Measurements from ENCODE around the gene TRPM2. TPM values are rescaled to one million over a fixed set of nuclear protein-coding genes. Genes with fewer than 3 reads are reported as not detected.

TRPM2 gene
- total RNA-seq, 2 experiments from 2014 or later, result 1.9 to 2.9 TPM

GRCh38 chr21:44483288-44484237, 130.1 kb downstream of the TRPM2 start:
- intact Hi-C loops (cut with DNase I, micrococcal nuclease), result loop anchor here in 1 of 2 experiments (5.0 kb wide), 1 partner anchor 671 kb away; no protein-coding TSS in a partner anchor
- H3K9me3 Mint-ChIP-seq, result no peaks in the 10 kb centered on the region
- CTCF ChIA-PET, result no interaction called here

GRCh38 chr21:44484498-44485253, 131.3 kb downstream of the TRPM2 start:
- no peak overlapping the region for H3K27ac ChIP-seq (ENCODE audit: low read depth in 1 of 2, low read length in 2 of 2)
- ChIA-PET CTCF (no interaction called here), POLR2A (no interaction called here)
- ATAC-seq (ENCODE audit: poor library complexity), result no peak
- TF ChIP-seq CTCF (IDR thresholded peaks at IDR 0.05), result no peak
- peaks cover 10% of the 10 kb centered on the region for H3K4me1 Mint-ChIP-seq (ENCODE audit: low read depth)
- H3K27ac Mint-ChIP-seq, result no peak overlapping the region
- H3K4me3 Mint-ChIP-seq, result no peak overlapping the region
- DNase-seq, result no peak
- H3K36me3 Mint-ChIP-seq (ENCODE audit: low read depth), result no peaks in the 10 kb centered on the region
- no peaks in the 10 kb centered on the region for H3K9me3 Mint-ChIP-seq
- H3K4me3 ChIP-seq (ENCODE audit: low read length), result no peak overlapping the region
- intact Hi-C loops (cut with DNase I, micrococcal nuclease), result loop anchor here in 1 of 2 experiments (5.0 kb wide), 1 partner anchor 672 kb away; no protein-coding TSS in a partner anchor
- H3K9me3 ChIP-seq (ENCODE audit: control insufficient read depth in 1 of 2, insufficient read depth in 1 of 2, low read length in 2 of 2), result peaks cover 0 to 9% of the 10 kb centered on the region in 2 experiments
- no peaks in the 10 kb centered on the region for H3K27me3 Mint-ChIP-seq
- H3K36me3 ChIP-seq (ENCODE audit: insufficient read depth, low read length), result no peaks in the 10 kb centered on the region
- peaks cover 11% of the 10 kb centered on the region for H3K4me1 ChIP-seq (ENCODE audit: insufficient read depth, low read length)
- no peaks in the 10 kb centered on the region for H3K27me3 ChIP-seq (ENCODE audit: control insufficient read depth in 1 of 2, insufficient read depth in 2 of 2, low read length in 2 of 2)

More at GRCh38 chr21:44483288-44484237, 130.1 kb downstream of the TRPM2 start:
- POLR2A ChIA-PET, result no interaction called here
- Histone ChIP-seq H3K27me3 (ENCODE audit: control insufficient read depth in 1 of 2, insufficient read depth in 2 of 2, low read length in 2 of 2) (no peaks in the 10 kb centered on the region), H3K9me3 (ENCODE audit: control insufficient read depth in 1 of 2, insufficient read depth in 1 of 2, low read length in 2 of 2) (peaks cover 0 to 9% of the 10 kb centered on the region in 2 experiments), H3K36me3 (ENCODE audit: insufficient read depth, low read length) (no peaks in the 10 kb centered on the region), H3K4me3 (ENCODE audit: low read length) (no peak overlapping the region), H3K27ac (ENCODE audit: low read depth in 1 of 2, low read length in 2 of 2) (no peak overlapping the region), H3K4me1 (ENCODE audit: insufficient read depth, low read length) (peaks cover 14% of the 10 kb centered on the region)
- no peak overlapping the region for H3K4me3 Mint-ChIP-seq
- no peaks in the 10 kb centered on the region for H3K36me3 Mint-ChIP-seq (ENCODE audit: low read depth)
- no peaks in the 10 kb centered on the region for H3K27me3 Mint-ChIP-seq
- H3K27ac Mint-ChIP-seq, result no peak overlapping the region
- ATAC-seq (ENCODE audit: poor library complexity), result no peak
- H3K4me1 Mint-ChIP-seq (ENCODE audit: low read depth), result peaks cover 10% of the 10 kb centered on the region
- TF ChIP-seq CTCF (IDR thresholded peaks at IDR 0.05), result no peak
- no peak for DNase-seq

GRCh38 chr21:44485254-44485793, 131.9 kb downstream of the TRPM2 start:
- intact Hi-C loops (cut with DNase I, micrococcal nuclease), result no loop called here

More at GRCh38 chr21:44485254-44485793, 131.9 kb downstream of the TRPM2 start:
- Histone ChIP-seq H3K4me3 (ENCODE audit: low read length) (peak overlapping the region; percentile 46), H3K36me3 (ENCODE audit: insufficient read depth, low read length) (no peaks in the 10 kb centered on the region), H3K27me3 (ENCODE audit: control insufficient read depth in 1 of 2, insufficient read depth in 2 of 2, low read length in 2 of 2) (no peaks in the 10 kb centered on the region), H3K4me1 (ENCODE audit: insufficient read depth, low read length) (peaks cover 11% of the 10 kb centered on the region), H3K9me3 (ENCODE audit: control insufficient read depth in 1 of 2, insufficient read depth in 1 of 2, low read length in 2 of 2) (peaks cover 0 to 9% of the 10 kb centered on the region in 2 experiments), H3K27ac (ENCODE audit: low read depth in 1 of 2, low read length in 2 of 2) (no peak overlapping the region)
- Mint-ChIP-seq H3K4me3 (peak overlapping the region; percentile 68), H3K27ac (no peak overlapping the region), H3K4me1 (ENCODE audit: low read depth) (peaks cover 10% of the 10 kb centered on the region), H3K27me3 (no peaks in the 10 kb centered on the region), H3K36me3 (ENCODE audit: low read depth) (no peaks in the 10 kb centered on the region), H3K9me3 (no peaks in the 10 kb centered on the region)
- TF ChIP-seq CTCF (IDR thresholded peaks at IDR 0.05), result no peak
- ATAC-seq (ENCODE audit: poor library complexity) (peak; percentile 76), DNase-seq (peak in 9 of 14 experiments; percentile 37 to 67 (median 57))
- POLR2A ChIA-PET, result no interaction called here
- CTCF ChIA-PET, result no interaction called here
